ENCODE results near the gene TMEM217. TPM values are rescaled to one million over a fixed set of nuclear protein-coding genes. Genes with fewer than 3 reads are reported as not detected.

The TMEM217 gene
- total RNA-seq, 1 experiment from 2014 or later: 2.4 TPM

GRCh38 chr6:37192666-37193065 is 65.3 kb downstream of the TMEM217 start:
- Histone ChIP-seq H4K20me1 (ENCODE audit: low read length) (no peaks in the 10 kb centered on the region), H3K27me3 (ENCODE audit: low read length) (no peaks in the 10 kb centered on the region), H2AFZ (ENCODE audit: low read length) (no peak overlapping the region), H3K4me2 (ENCODE audit: low read length) (no peak overlapping the region), H3K4me1 (ENCODE audit: insufficient read depth, low read length) (no peaks in the 10 kb centered on the region), H3K9ac (ENCODE audit: low read length) (no peak overlapping the region), H3K36me3 (ENCODE audit: low read depth, low read length) (no peaks in the 10 kb centered on the region), H3K27ac (ENCODE audit: low read length) (no peak overlapping the region), H3K79me2 (ENCODE audit: low read length) (no peaks in the 10 kb centered on the region), H3K9me3 (ENCODE audit: low read length) (no peaks in the 10 kb centered on the region), H3K4me3 (ENCODE audit: low read length) (no peak overlapping the region), H3F3A (ENCODE audit: low read length, unreplicated experiment) (no peaks in the 10 kb centered on the region), H3K9me2 (replicated peaks; ENCODE audit: low read length) (no peaks in the 10 kb centered on the region)
- ChIA-PET POLR2A (ENCODE audit: unreplicated experiment) (no interaction called here), CTCF (interaction anchor here (0.6 kb wide), 1 partner anchor 140 kb away, joined by 4 read pairs; no protein-coding TSS in a partner anchor)
- TF ChIP-seq CTCF (conservative IDR thresholded peaks at IDR 0.05; ENCODE audit: low read depth, low read length): no peak
- no peak for TF ChIP-seq EZH2phosphoT487 (IDR thresholded peaks at IDR 0.05; ENCODE audit: borderline replicate concordance, low read length)
- TF ChIP-seq EZH2 (IDR thresholded peaks at IDR 0.05; ENCODE audit: low read length, unreplicated experiment): no peak
- BruUV-seq (replicated peaks): no TSS peak
- DNase-seq (no peak), ATAC-seq (no peak)
- intact Hi-C loops (cut with micrococcal nuclease): no loop called here

GRCh38 chr6:37190159-37190535 is 67.8 kb downstream of the TMEM217 start:
- Histone ChIP-seq H3K9me2 (replicated peaks; ENCODE audit: low read length) (no peaks in the 10 kb centered on the region), H3K4me1 (ENCODE audit: insufficient read depth, low read length) (no peaks in the 10 kb centered on the region), H3K27me3 (ENCODE audit: low read length) (no peaks in the 10 kb centered on the region), H2AFZ (ENCODE audit: low read length) (no peak overlapping the region), H3K36me3 (ENCODE audit: low read depth, low read length) (no peaks in the 10 kb centered on the region), H3K79me2 (ENCODE audit: low read length) (no peaks in the 10 kb centered on the region), H3K9ac (ENCODE audit: low read length) (no peak overlapping the region), H4K20me1 (ENCODE audit: low read length) (no peaks in the 10 kb centered on the region), H3K4me2 (ENCODE audit: low read length) (no peak overlapping the region), H3K9me3 (ENCODE audit: low read length) (no peaks in the 10 kb centered on the region), H3K4me3 (ENCODE audit: low read length) (no peak overlapping the region), H3F3A (ENCODE audit: low read length, unreplicated experiment) (no peaks in the 10 kb centered on the region), H3K27ac (ENCODE audit: low read length) (no peak overlapping the region)
- no peak for DNase-seq
- BruUV-seq (replicated peaks): no TSS peak
- POLR2A ChIA-PET (ENCODE audit: unreplicated experiment): no interaction called here
- ATAC-seq: no peak
- CTCF ChIA-PET: no interaction called here
- intact Hi-C loops (cut with micrococcal nuclease): no loop called here
- TF ChIP-seq CTCF (conservative IDR thresholded peaks at IDR 0.05; ENCODE audit: low read depth, low read length) (no peak), EZH2 (IDR thresholded peaks at IDR 0.05; ENCODE audit: low read length, unreplicated experiment) (no peak), EZH2phosphoT487 (IDR thresholded peaks at IDR 0.05; ENCODE audit: borderline replicate concordance, low read length) (no peak)

- no peaks in the 10 kb centered on the region for H3K27me3 ChIP-seq (ENCODE audit: low read length)
- CTCF ChIA-PET: interaction anchor here (1.0 kb wide), 1 partner anchor 21 kb away, joined by 4 read pairs; no protein-coding TSS in a partner anchor
- no peak overlapping the region for H3K4me3 ChIP-seq (ENCODE audit: low read length)
- H3K9ac ChIP-seq (ENCODE audit: low read length): no peak overlapping the region
- H3K9me3 ChIP-seq (ENCODE audit: low read length): no peaks in the 10 kb centered on the region
- H3F3A ChIP-seq (ENCODE audit: low read length, unreplicated experiment): no peaks in the 10 kb centered on the region
- POLR2A ChIA-PET (ENCODE audit: unreplicated experiment): no interaction called here
- H4K20me1 ChIP-seq (ENCODE audit: low read length): no peaks in the 10 kb centered on the region
- H3K36me3 ChIP-seq (ENCODE audit: low read depth, low read length): no peaks in the 10 kb centered on the region
- H3K9me2 ChIP-seq (replicated peaks; ENCODE audit: low read length): no peaks in the 10 kb centered on the region
- TF ChIP-seq EZH2 (IDR thresholded peaks at IDR 0.05; ENCODE audit: low read length, unreplicated experiment): no peak
- no peak for TF ChIP-seq CTCF (conservative IDR thresholded peaks at IDR 0.05; ENCODE audit: low read depth, low read length)
- no peak for TF ChIP-seq EZH2phosphoT487 (IDR thresholded peaks at IDR 0.05; ENCODE audit: borderline replicate concordance, low read length)
- H3K4me1 ChIP-seq (ENCODE audit: insufficient read depth, low read length): no peaks in the 10 kb centered on the region
- H2AFZ ChIP-seq (ENCODE audit: low read length): no peak overlapping the region
- DNase-seq: no peak
- no peaks in the 10 kb centered on the region for H3K79me2 ChIP-seq (ENCODE audit: low read length)
- BruUV-seq (replicated peaks): no TSS peak
- H3K27ac ChIP-seq (ENCODE audit: low read length): no peak overlapping the region
- no peak overlapping the region for H3K4me2 ChIP-seq (ENCODE audit: low read length)
- intact Hi-C loops (cut with micrococcal nuclease): no loop called here
- ATAC-seq: no peak
These were observed 68.9 kb downstream of the TMEM217 start for GRCh38 chr6:37188962-37189510.
